Measurements from ENCODE around the gene TMPRSS9.

TMPRSS9 gene

GRCh38 chr19:2341244-2341751, 18.8 kb upstream of the TMPRSS9 start:
- Histone ChIP-seq H2AFZ (ENCODE audit: low read depth, low read length) (no peak overlapping the region), H3K4me3 (ENCODE audit: insufficient read depth in 1 of 2, low read depth in 1 of 2, low read length in 2 of 2) (no peak overlapping the region), H3K14ac (ENCODE audit: low read length in 2 of 2) (no peak overlapping the region), H2BK120ac (ENCODE audit: low read depth, low read length) (no peak overlapping the region), H2AK5ac (ENCODE audit: low read length, severe bottlenecking) (no peak overlapping the region), H2BK15ac (ENCODE audit: low read depth, poor library complexity, severe bottlenecking) (no peak overlapping the region), H3K9me3 (ENCODE audit: control insufficient read depth, low read length) (no peaks in the 10 kb centered on the region), H3K36me3 (ENCODE audit: control insufficient read depth in 1 of 2, insufficient read depth in 2 of 2, low read depth in 1 of 2, low read length in 2 of 2) (peaks cover 23 to 92% of the 10 kb centered on the region in 2 experiments), H3K4me1 (ENCODE audit: control insufficient read depth, insufficient read depth, low read depth, low read length) (peaks cover 12% of the 10 kb centered on the region), H3K79me1 (replicated peaks; ENCODE audit: low read length, poor library complexity, severe bottlenecking) (peaks cover 27% of the 10 kb centered on the region), H3K18ac (ENCODE audit: low read depth in 1 of 2, low read length in 2 of 2) (no peak overlapping the region), H3K27ac (ENCODE audit: low read length, poor library complexity, severe bottlenecking) (no peak overlapping the region), H3K27me3 (ENCODE audit: control insufficient read depth in 1 of 2, insufficient read depth in 1 of 2, low read length in 2 of 2) (no peaks in the 10 kb centered on the region), H2BK12ac (ENCODE audit: low read length in 2 of 2) (no peak overlapping the region), H4K91ac (ENCODE audit: low read length) (no peak overlapping the region), H3K9ac (ENCODE audit: low read length) (no peak overlapping the region), H4K8ac (ENCODE audit: low read length) (no peak overlapping the region), H2BK5ac (ENCODE audit: low read depth, low read length, poor library complexity, severe bottlenecking) (no peak overlapping the region), H3K23ac (ENCODE audit: low read length in 2 of 2) (no peak overlapping the region), H3K4ac (ENCODE audit: low read depth in 1 of 2, low read length in 2 of 2) (no peak overlapping the region), H3K4me2 (ENCODE audit: low read length, poor library complexity, severe bottlenecking) (no peak overlapping the region)
- 96% methylated on average over 23 of the region's 24 CpGs for WGBS
- DNase-seq = no peak

DNA sequence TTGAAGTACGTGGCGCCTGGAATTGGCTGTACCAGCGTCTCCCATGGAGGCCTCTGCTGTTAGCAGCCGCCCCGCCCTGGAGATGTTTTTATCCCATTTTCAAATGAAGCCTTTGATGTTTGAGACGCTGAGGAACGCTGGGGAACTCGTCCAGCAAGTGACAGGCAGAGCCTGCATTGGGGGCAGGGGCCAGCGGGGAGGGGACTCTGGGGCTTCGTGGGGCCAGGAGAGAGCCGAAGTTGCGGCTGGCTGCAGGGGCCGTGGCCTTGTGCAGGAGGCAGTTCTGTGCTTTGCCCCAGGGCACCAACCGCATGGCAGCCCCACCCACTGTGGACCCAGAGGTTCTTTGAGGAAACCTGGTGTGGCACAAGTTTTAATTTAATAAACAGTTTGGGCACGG, 18.1 kb upstream of the TMPRSS9 start:
- H3K14ac ChIP-seq (ENCODE audit: low read length in 2 of 2) = no peak overlapping the region
- WGBS = 96% methylated on average over 14 of the region's 15 CpGs
- H2BK12ac ChIP-seq (ENCODE audit: low read length in 2 of 2) = no peak overlapping the region
- no peak overlapping the region for H2BK120ac ChIP-seq (ENCODE audit: low read depth, low read length)
- DNase-seq = no peak
- H3K27me3 ChIP-seq (ENCODE audit: control insufficient read depth in 1 of 2, insufficient read depth in 1 of 2, low read length in 2 of 2) = no peaks in the 10 kb centered on the region
- H4K8ac ChIP-seq (ENCODE audit: low read length) = no peak overlapping the region
- no peak overlapping the region for H2BK5ac ChIP-seq (ENCODE audit: low read depth, low read length, poor library complexity, severe bottlenecking)
- no peak overlapping the region for H3K18ac ChIP-seq (ENCODE audit: low read depth in 1 of 2, low read length in 2 of 2)
- H3K4me3 ChIP-seq (ENCODE audit: insufficient read depth in 1 of 2, low read depth in 1 of 2, low read length in 2 of 2) = no peak overlapping the region
- no peak overlapping the region for H2AK5ac ChIP-seq (ENCODE audit: low read length, severe bottlenecking)
- no peak overlapping the region for H3K4me2 ChIP-seq (ENCODE audit: low read length, poor library complexity, severe bottlenecking)
- no peak overlapping the region for H2AFZ ChIP-seq (ENCODE audit: low read depth, low read length)
- H3K9ac ChIP-seq (ENCODE audit: low read length) = no peak overlapping the region
- H3K4ac ChIP-seq (ENCODE audit: low read depth in 1 of 2, low read length in 2 of 2) = no peak overlapping the region
- H3K27ac ChIP-seq (ENCODE audit: low read length, poor library complexity, severe bottlenecking) = no peak overlapping the region
- H3K9me3 ChIP-seq (ENCODE audit: control insufficient read depth, low read length) = no peaks in the 10 kb centered on the region
- peaks cover 8% of the 10 kb centered on the region for H3K4me1 ChIP-seq (ENCODE audit: control insufficient read depth, insufficient read depth, low read depth, low read length)
- no peak overlapping the region for H4K91ac ChIP-seq (ENCODE audit: low read length)
- peaks cover 29 to 87% of the 10 kb centered on the region in 2 experiments for H3K36me3 ChIP-seq (ENCODE audit: control insufficient read depth in 1 of 2, insufficient read depth in 2 of 2, low read depth in 1 of 2, low read length in 2 of 2)
- no peak overlapping the region for H3K23ac ChIP-seq (ENCODE audit: low read length in 2 of 2)
- no peak overlapping the region for H2BK15ac ChIP-seq (ENCODE audit: low read depth, poor library complexity, severe bottlenecking)
- H3K79me1 ChIP-seq (replicated peaks; ENCODE audit: low read length, poor library complexity, severe bottlenecking) = peaks cover 27% of the 10 kb centered on the region

- WGBS = 96% methylated on average over 29 of the region's 29 CpGs
- Histone ChIP-seq H3K23ac (ENCODE audit: low read length in 2 of 2) (no peak overlapping the region), H3K18ac (ENCODE audit: low read depth in 1 of 2, low read length in 2 of 2) (no peak overlapping the region), H3K4ac (ENCODE audit: low read depth in 1 of 2, low read length in 2 of 2) (no peak overlapping the region), H4K91ac (ENCODE audit: low read length) (no peak overlapping the region), H3K4me3 (ENCODE audit: insufficient read depth in 1 of 2, low read depth in 1 of 2, low read length in 2 of 2) (no peak overlapping the region), H2BK15ac (ENCODE audit: low read depth, poor library complexity, severe bottlenecking) (no peak overlapping the region), H2BK120ac (ENCODE audit: low read depth, low read length) (no peak overlapping the region), H3K27me3 (ENCODE audit: control insufficient read depth in 1 of 2, insufficient read depth in 1 of 2, low read length in 2 of 2) (no peaks in the 10 kb centered on the region), H3K4me1 (ENCODE audit: control insufficient read depth, insufficient read depth, low read depth, low read length) (peaks cover under 1% of the 10 kb centered on the region), H2AFZ (ENCODE audit: low read depth, low read length) (no peak overlapping the region), H3K14ac (ENCODE audit: low read length in 2 of 2) (no peak overlapping the region), H2BK5ac (ENCODE audit: low read depth, low read length, poor library complexity, severe bottlenecking) (no peak overlapping the region), H3K27ac (ENCODE audit: low read length, poor library complexity, severe bottlenecking) (no peak overlapping the region), H4K8ac (ENCODE audit: low read length) (no peak overlapping the region), H2AK5ac (ENCODE audit: low read length, severe bottlenecking) (no peak overlapping the region), H3K36me3 (ENCODE audit: control insufficient read depth in 1 of 2, insufficient read depth in 2 of 2, low read depth in 1 of 2, low read length in 2 of 2) (peaks cover 30 to 79% of the 10 kb centered on the region in 2 experiments), H3K9me3 (ENCODE audit: control insufficient read depth, low read length) (no peaks in the 10 kb centered on the region), H2BK12ac (ENCODE audit: low read length in 2 of 2) (peak overlapping the region in 1 of 2 experiments; percentile 17), H3K4me2 (ENCODE audit: low read length, poor library complexity, severe bottlenecking) (no peak overlapping the region), H3K79me1 (replicated peaks; ENCODE audit: low read length, poor library complexity, severe bottlenecking) (peaks cover 27% of the 10 kb centered on the region), H3K9ac (ENCODE audit: low read length) (no peak overlapping the region)
- no peak for DNase-seq
These were observed 17.3 kb upstream of the TMPRSS9 start for GRCh38 chr19:2342656-2343288.

DNA sequence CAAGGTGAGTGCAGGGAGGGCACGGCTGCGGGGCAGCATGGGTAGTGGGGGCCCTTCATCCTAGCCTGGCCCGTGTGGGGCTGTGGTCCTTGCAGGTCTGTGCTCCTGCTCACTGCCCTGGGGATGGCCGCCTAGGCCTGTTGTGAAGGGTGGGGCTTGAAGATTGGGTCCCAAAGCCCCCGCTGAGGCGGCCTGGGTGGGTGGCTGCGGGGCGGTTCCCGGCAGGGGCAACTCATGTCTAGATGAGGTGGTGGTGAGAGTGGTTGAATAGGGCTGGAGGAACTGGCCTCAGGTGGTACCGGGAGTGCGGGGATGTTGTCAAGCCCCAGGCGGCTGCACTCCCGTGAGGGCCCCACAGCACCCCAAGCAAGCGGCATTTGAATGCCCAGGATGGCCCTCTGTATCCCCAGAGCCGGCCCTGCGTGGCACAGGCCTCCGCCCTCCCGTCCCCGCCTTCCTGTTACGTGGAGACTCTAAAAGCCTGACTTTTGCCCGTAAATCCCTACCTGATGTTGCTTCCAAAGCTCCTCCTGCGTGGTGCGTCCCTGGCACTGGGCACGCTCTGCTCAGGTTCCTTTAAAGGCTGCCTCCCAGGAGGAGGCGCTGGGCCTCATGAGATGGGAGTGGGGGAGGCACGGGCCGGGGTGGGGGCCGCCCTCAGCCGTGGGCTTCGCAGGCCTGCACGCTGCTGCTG, 16.6 kb upstream of the TMPRSS9 start:
- Histone ChIP-seq H3K4me2 (ENCODE audit: low read length, poor library complexity, severe bottlenecking) (no peak overlapping the region), H2BK5ac (ENCODE audit: low read depth, low read length, poor library complexity, severe bottlenecking) (no peak overlapping the region), H3K4ac (ENCODE audit: low read depth in 1 of 2, low read length in 2 of 2) (no peak overlapping the region), H3K36me3 (ENCODE audit: control insufficient read depth in 1 of 2, insufficient read depth in 2 of 2, low read depth in 1 of 2, low read length in 2 of 2) (peaks cover 32 to 78% of the 10 kb centered on the region in 2 experiments), H2BK15ac (ENCODE audit: low read depth, poor library complexity, severe bottlenecking) (no peak overlapping the region), H3K27me3 (ENCODE audit: control insufficient read depth in 1 of 2, insufficient read depth in 1 of 2, low read length in 2 of 2) (no peaks in the 10 kb centered on the region), H3K27ac (ENCODE audit: low read length, poor library complexity, severe bottlenecking) (no peak overlapping the region), H3K9me3 (ENCODE audit: control insufficient read depth, low read length) (no peaks in the 10 kb centered on the region), H3K23ac (ENCODE audit: low read length in 2 of 2) (no peak overlapping the region), H3K4me1 (ENCODE audit: control insufficient read depth, insufficient read depth, low read depth, low read length) (no peaks in the 10 kb centered on the region), H3K9ac (ENCODE audit: low read length) (no peak overlapping the region), H3K4me3 (ENCODE audit: insufficient read depth in 1 of 2, low read depth in 1 of 2, low read length in 2 of 2) (no peak overlapping the region), H4K91ac (ENCODE audit: low read length) (no peak overlapping the region), H2AK5ac (ENCODE audit: low read length, severe bottlenecking) (no peak overlapping the region), H3K79me1 (replicated peaks; ENCODE audit: low read length, poor library complexity, severe bottlenecking) (peaks cover 22% of the 10 kb centered on the region), H2AFZ (ENCODE audit: low read depth, low read length) (no peak overlapping the region), H4K8ac (ENCODE audit: low read length) (no peak overlapping the region), H2BK12ac (ENCODE audit: low read length in 2 of 2) (no peak overlapping the region), H3K18ac (ENCODE audit: low read depth in 1 of 2, low read length in 2 of 2) (no peak overlapping the region), H3K14ac (ENCODE audit: low read length in 2 of 2) (no peak overlapping the region), H2BK120ac (ENCODE audit: low read depth, low read length) (no peak overlapping the region)
- 97% methylated on average over 25 of the region's 31 CpGs for WGBS
- no peak for DNase-seq

Data from mesenchymal stem cell (in vitro differentiated cells and primary cell).